Stimulated activated memory B cell treated with anti-CD40 and anti-IgM and Interleukin-4, amounts not matched to agents 10 μg/mL and 1 μg/mL and 100 μg/mL, for 72 hours (primary cell): ENCODE measurements around the gene SPO11.

Experiments
- ATAC-seq: fragments of 150-1000 bp; cut with Tn5 transposase; 2 replicates; pipeline ENCODE4 v1.10.0; 2021
- H3K27ac Mint-ChIP-seq: one replicate; pipeline ENCODE4 v1.8.0; 2022; ENCODE audit warnings: mild to moderate bottlenecking, mixed read lengths
- H3K27me3 Mint-ChIP-seq: one replicate; pipeline ENCODE4 v1.8.0; 2022; ENCODE audit warnings: mixed read lengths
- H3K36me3 Mint-ChIP-seq: one replicate; pipeline ENCODE4 v1.8.0; 2022; ENCODE audit warnings: mixed read lengths
- H3K4me1 Mint-ChIP-seq: one replicate; pipeline ENCODE4 v1.8.0; 2022; ENCODE audit warnings: mixed read lengths
- H3K4me3 Mint-ChIP-seq: one replicate; pipeline ENCODE4 v1.8.0; 2022; ENCODE audit warnings: mild to moderate bottlenecking, moderate library complexity, mixed read lengths
- H3K9me3 Mint-ChIP-seq: one replicate; pipeline ENCODE4 v1.8.0; 2022; ENCODE audit warnings: mixed read lengths

SPO11 gene

GRCh38 chr20:57374343-57374930 is 44.8 kb downstream of the SPO11 start:
- H3K27me3 Mint-ChIP-seq: no peaks in the 10 kb centered on the region
- peak overlapping the region; percentile 6 for H3K27ac Mint-ChIP-seq
- ATAC-seq: no peak
- H3K4me3 Mint-ChIP-seq: no peak overlapping the region
- H3K4me1 Mint-ChIP-seq: no peaks in the 10 kb centered on the region
- no peaks in the 10 kb centered on the region for H3K9me3 Mint-ChIP-seq
- H3K36me3 Mint-ChIP-seq: peaks cover 70% of the 10 kb centered on the region

- ATAC-seq: no peak
- no peaks in the 10 kb centered on the region for H3K4me1 Mint-ChIP-seq
- peaks cover 63% of the 10 kb centered on the region for H3K36me3 Mint-ChIP-seq
- peak overlapping the region; percentile 6 for H3K27ac Mint-ChIP-seq
- H3K9me3 Mint-ChIP-seq: no peaks in the 10 kb centered on the region
- no peak overlapping the region for H3K4me3 Mint-ChIP-seq
- no peaks in the 10 kb centered on the region for H3K27me3 Mint-ChIP-seq
Measured at GRCh38 chr20:57374931-57375651, 45.5 kb downstream of the SPO11 start.

GRCh38 chr20:57375652-57376230 is 46.1 kb downstream of the SPO11 start:
- peak overlapping the region; percentile 6 for H3K27ac Mint-ChIP-seq
- H3K27me3 Mint-ChIP-seq: no peaks in the 10 kb centered on the region
- no peak overlapping the region for H3K4me3 Mint-ChIP-seq
- ATAC-seq: no peak
- no peaks in the 10 kb centered on the region for H3K9me3 Mint-ChIP-seq
- no peaks in the 10 kb centered on the region for H3K4me1 Mint-ChIP-seq
- H3K36me3 Mint-ChIP-seq: peaks cover 57% of the 10 kb centered on the region

- Mint-ChIP-seq H3K4me3 (no peak overlapping the region), H3K27me3 (no peaks in the 10 kb centered on the region), H3K4me1 (no peaks in the 10 kb centered on the region), H3K27ac (no peak overlapping the region), H3K36me3 (peaks cover 41% of the 10 kb centered on the region), H3K9me3 (no peaks in the 10 kb centered on the region)
- ATAC-seq: no peak
Measured at GRCh38 chr20:57377350-57377749, 47.7 kb downstream of the SPO11 start.

- no peaks in the 10 kb centered on the region for H3K27me3 Mint-ChIP-seq
- H3K4me1 Mint-ChIP-seq: no peaks in the 10 kb centered on the region
- no peak for ATAC-seq
- H3K9me3 Mint-ChIP-seq: no peaks in the 10 kb centered on the region
- peaks cover 38% of the 10 kb centered on the region for H3K36me3 Mint-ChIP-seq
- H3K27ac Mint-ChIP-seq: no peak overlapping the region
- no peak overlapping the region for H3K4me3 Mint-ChIP-seq
Measured at GRCh38 chr20:57378107-57378506, 48.5 kb downstream of the SPO11 start.

- Mint-ChIP-seq H3K4me3 (no peak overlapping the region), H3K36me3 (peaks cover 32% of the 10 kb centered on the region), H3K27me3 (no peaks in the 10 kb centered on the region), H3K27ac (no peak overlapping the region), H3K9me3 (no peaks in the 10 kb centered on the region), H3K4me1 (no peaks in the 10 kb centered on the region)
- ATAC-seq: no peak
Measured at GRCh38 chr20:57378646-57379262, 49.2 kb downstream of the SPO11 start.

- no peak for ATAC-seq
- Mint-ChIP-seq H3K4me1 (no peaks in the 10 kb centered on the region), H3K27ac (no peak overlapping the region), H3K4me3 (no peak overlapping the region), H3K9me3 (no peaks in the 10 kb centered on the region), H3K36me3 (peaks cover 33% of the 10 kb centered on the region), H3K27me3 (no peaks in the 10 kb centered on the region)
Measured at GRCh38 chr20:57379263-57379647, 49.7 kb downstream of the SPO11 start.

- no peak for ATAC-seq
- no peak overlapping the region for H3K27ac Mint-ChIP-seq
- no peaks in the 10 kb centered on the region for H3K27me3 Mint-ChIP-seq
- peaks cover 29% of the 10 kb centered on the region for H3K36me3 Mint-ChIP-seq
- no peaks in the 10 kb centered on the region for H3K9me3 Mint-ChIP-seq
- H3K4me1 Mint-ChIP-seq: no peaks in the 10 kb centered on the region
- H3K4me3 Mint-ChIP-seq: no peak overlapping the region
Measured at GRCh38 chr20:57380081-57380750, 50.6 kb downstream of the SPO11 start.

- Mint-ChIP-seq H3K9me3 (no peaks in the 10 kb centered on the region), H3K4me3 (no peak overlapping the region), H3K4me1 (no peaks in the 10 kb centered on the region), H3K27ac (no peak overlapping the region), H3K27me3 (no peaks in the 10 kb centered on the region), H3K36me3 (peaks cover 24% of the 10 kb centered on the region)
- ATAC-seq: peak; percentile 72
Measured at GRCh38 chr20:57381596-57382503, 52.2 kb downstream of the SPO11 start.

- Mint-ChIP-seq H3K9me3 (no peaks in the 10 kb centered on the region), H3K4me3 (no peak overlapping the region), H3K4me1 (no peaks in the 10 kb centered on the region), H3K27ac (no peak overlapping the region), H3K27me3 (no peaks in the 10 kb centered on the region), H3K36me3 (peaks cover 17% of the 10 kb centered on the region)
- no peak for ATAC-seq
Measured at GRCh38 chr20:57382516-57382915, 52.9 kb downstream of the SPO11 start.

- ATAC-seq: no peak
- peaks cover 2% of the 10 kb centered on the region for H3K4me1 Mint-ChIP-seq
- no peak overlapping the region for H3K27ac Mint-ChIP-seq
- peaks cover 15% of the 10 kb centered on the region for H3K36me3 Mint-ChIP-seq
- H3K27me3 Mint-ChIP-seq: no peaks in the 10 kb centered on the region
- no peak overlapping the region for H3K4me3 Mint-ChIP-seq
- no peaks in the 10 kb centered on the region for H3K9me3 Mint-ChIP-seq
Measured at GRCh38 chr20:57383447-57384347, 54.1 kb downstream of the SPO11 start.

GRCh38 chr20:57384486-57384885 is 54.9 kb downstream of the SPO11 start:
- Mint-ChIP-seq H3K36me3 (peaks cover 15% of the 10 kb centered on the region), H3K27me3 (no peaks in the 10 kb centered on the region), H3K27ac (no peak overlapping the region), H3K4me3 (no peak overlapping the region), H3K9me3 (no peaks in the 10 kb centered on the region), H3K4me1 (peaks cover 6% of the 10 kb centered on the region)
- no peak for ATAC-seq

GRCh38 chr20:57384953-57385761 is 55.6 kb downstream of the SPO11 start:
- H3K36me3 Mint-ChIP-seq: peaks cover 15% of the 10 kb centered on the region
- peaks cover 13% of the 10 kb centered on the region for H3K4me1 Mint-ChIP-seq
- no peaks in the 10 kb centered on the region for H3K9me3 Mint-ChIP-seq
- no peak overlapping the region for H3K27ac Mint-ChIP-seq
- H3K27me3 Mint-ChIP-seq: no peaks in the 10 kb centered on the region
- H3K4me3 Mint-ChIP-seq: no peak overlapping the region
- ATAC-seq: no peak
